A549 (cell line): ENCODE data around the gene NINL. TPM values are rescaled to one million over a fixed set of nuclear protein-coding genes. Genes with fewer than 3 reads are reported as not detected.
A peak's percentile ranks its signal among the peaks of the same experiment; 100 is the strongest.

ENCODE experiments used
- ATAC-seq, 2 experiments: fragments of 200-7000 bp in 1 of 2; fragments of >200 bp in 1 of 2; cut with Nextera tagmentation in 1 of 2; cut with Tn5 transposase in 1 of 2; 3 replicates each; pipeline versions ENCODE4 v1.8.0 to v1.9.1; 2018 to 2020; ENCODE audit warnings: mild to moderate bottlenecking in 1 of 2, moderate library complexity in 1 of 2
- CTCF ChIA-PET: fragments of 300-600 bp; sonication (Branson Sonifier 250); formaldehyde crosslinking; extraction: SDS; loops from one replicate; lab custom pipeline; 2021; ENCODE audit warnings: antibody characterized with exemption, inconsistent platforms; lab: Yijun Ruan, JAX
- POLR2A ChIA-PET: fragments of 350-600 bp; formaldehyde crosslinking; extraction: SDS; loops from one replicate; lab custom pipeline; 2021; ENCODE audit warnings: antibody characterized with exemption, inconsistent platforms; lab: Yijun Ruan, JAX
- DNase-seq, 2 experiments: peaks; one replicate each; pipeline versions ENCODE4 v3.0.0 to v3.0.0-alpha.2; 2011 to 2016; ENCODE audit warnings: low read depth in 1 of 2, low spot score in 1 of 2
- FAIRE-seq: peaks from 2 replicates; lab custom pipeline; 2011; peaks lifted over from hg19 to GRCh38; lab: Jason Lieb, UNC
- H3K27ac ChIP-seq, 2 experiments: fragments of >200 bp; sonication (Bioruptor Twin); formaldehyde crosslinking; 3 replicates each; pipeline ENCODE4 v1.5.1; 2016 to 2017
- H3K4me1 ChIP-seq: fragments of >200 bp; sonication (Bioruptor Twin); formaldehyde crosslinking; 3 replicates; pipeline ENCODE4 v1.6.1; 2016
- H3K4me2 ChIP-seq: fragments of >200 bp; sonication (Bioruptor Twin); formaldehyde crosslinking; 3 replicates; pipeline ENCODE4 v1.6.1; 2016
- H3K4me3 ChIP-seq: fragments of >200 bp; sonication (Bioruptor Twin); formaldehyde crosslinking; 3 replicates; pipeline ENCODE4 v1.5.1; 2016
- H3K9me3 ChIP-seq: fragments of >200 bp; sonication (Bioruptor Twin); formaldehyde crosslinking; 3 replicates; pipeline ENCODE4 v1.6.1; 2016
- CHD4 ChIP-seq: fragments of 200-600 bp; sonication (generic); IDR thresholded peaks from 2 replicates; pipeline ENCODE4 v1.6.1; 2016; ENCODE audit warnings: antibody characterized with exemption, mild to moderate bottlenecking, borderline replicate concordance
- EHMT2 ChIP-seq: fragments of 200-600 bp; sonication (generic); IDR thresholded peaks from 2 replicates; pipeline ENCODE4 v1.6.1; 2016; ENCODE audit warnings: antibody characterized with exemption, low read depth, mild to moderate bottlenecking, moderate library complexity
- FOXS1 ChIP-seq: fragments of 250-450 bp; sonication (Bioruptor Pico); IDR thresholded peaks from 2 replicates; pipeline ENCODE4 v1.5.0; 2020; ENCODE audit warnings: mild to moderate bottlenecking, moderate library complexity
- GATA3 ChIP-seq: IDR thresholded peaks from 2 replicates; pipeline ENCODE4 v1.6.1; 2012; ENCODE audit warnings: borderline replicate concordance
- HEYL ChIP-seq: fragments of 250-450 bp; sonication (Bioruptor Pico); IDR thresholded peaks from 2 replicates; pipeline ENCODE4 v1.8.0; 2021; ENCODE audit warnings: mild to moderate bottlenecking, moderate library complexity
- KDM5A ChIP-seq: fragments of 200-600 bp; sonication (generic); IDR thresholded peaks from 2 replicates; pipeline ENCODE4 v1.6.1; 2016; ENCODE audit warnings: antibody characterized with exemption, mild to moderate bottlenecking
- MAFK ChIP-seq: fragments of 450-650 bp; IDR thresholded peaks from 2 replicates; pipeline ENCODE4 v1.6.1; 2014; ENCODE audit not compliant: partially characterized antibody
- PHF8 ChIP-seq: fragments of 200-600 bp; sonication (generic); IDR thresholded peaks from 2 replicates; pipeline ENCODE4 v1.6.1; 2016; ENCODE audit warnings: low read depth, mild to moderate bottlenecking, antibody characterized with exemption, moderate library complexity, borderline replicate concordance
- POLR2AphosphoS2 ChIP-seq: conservative IDR thresholded peaks from 2 replicates; pipeline ENCODE4 v1.6.1; 2012; ENCODE audit warnings: low read length, improper control_type of control experiment, inconsistent platforms
- RARB ChIP-seq: fragments of 250-450 bp; sonication (Bioruptor Pico); IDR thresholded peaks from 2 replicates; pipeline ENCODE4 v1.8.0; 2021; ENCODE audit warnings: mild to moderate bottlenecking, moderate library complexity
- RNF2 ChIP-seq: fragments of 200-600 bp; sonication (generic); IDR thresholded peaks from 2 replicates; pipeline ENCODE4 v1.6.1; 2016; ENCODE audit warnings: low read depth, mild to moderate bottlenecking, antibody characterized with exemption, moderate library complexity, borderline replicate concordance
- SMC3 ChIP-seq: fragments of >200 bp; sonication (Bioruptor Twin); formaldehyde crosslinking; IDR thresholded peaks from 3 replicates; pipeline ENCODE4 v1.6.1; 2018; ENCODE audit warnings: inconsistent platforms
- ZFP36 ChIP-seq: fragments of 450-650 bp; IDR thresholded peaks from 2 replicates; pipeline ENCODE4 v1.6.1; 2014; ENCODE audit warnings: borderline replicate concordance; ENCODE audit not compliant: partially characterized antibody
- WGBS: methylation state at CpG from one replicate; pipeline ENCODE4 v1.1.6; 2017; ENCODE audit errors: missing lambda C conversion rate; 5-methylcytosine and 5-hydroxymethylcytosine counted together
- polyA plus RNA-seq, 4 experiments: library from polyadenylated mRNA; depleted of rRNA in 3 of 4; stranded (reverse); fragments of >200 nt; fragmentation: RNase III in 1 of 4; extraction: RNeasy Plus Mini Kit Qiagen cat#74134 plus additional on column Dnase treatment in 1 of 4; gene quantifications; 2 replicates in 3 of 4; 3 replicates in 1 of 4; pipeline ENCODE4 v1.2.3, GENCODE V29; 2011 to 2017
- TF ChIP-seq, protein P1 (sequence below): IDR thresholded peaks from 2 replicates; pipeline ENCODE4 v1.6.1; 2012
- TF ChIP-seq, protein P2 (sequence below): fragments of >200 bp; sonication (Bioruptor Twin); formaldehyde crosslinking; IDR thresholded peaks from 2 replicates; pipeline ENCODE4 v1.6.1; 2016
- TF ChIP-seq, protein P3 (sequence below): fragments of 450-650 bp; IDR thresholded peaks from 2 replicates; pipeline ENCODE4 v1.6.1; 2014; ENCODE audit warnings: antibody characterized with exemption
- TF ChIP-seq, protein P4 (sequence below): fragments of 200-600 bp; sonication (generic); IDR thresholded peaks from 2 replicates; pipeline ENCODE4 v1.6.1; 2016; ENCODE audit warnings: antibody characterized with exemption, mild to moderate bottlenecking, moderate library complexity
- TF ChIP-seq, protein P5 (sequence below): fragments of 250-450 bp; sonication (Bioruptor Pico); IDR thresholded peaks from 2 replicates; pipeline ENCODE4 v1.5.0; 2021; ENCODE audit warnings: mild to moderate bottlenecking, moderate library complexity, borderline replicate concordance

Gene NINL
- polyA plus RNA-seq, 2 of the 4 experiments (the other 2 are of a cell fraction), result 20.2 to 22.4 TPM

DNA sequence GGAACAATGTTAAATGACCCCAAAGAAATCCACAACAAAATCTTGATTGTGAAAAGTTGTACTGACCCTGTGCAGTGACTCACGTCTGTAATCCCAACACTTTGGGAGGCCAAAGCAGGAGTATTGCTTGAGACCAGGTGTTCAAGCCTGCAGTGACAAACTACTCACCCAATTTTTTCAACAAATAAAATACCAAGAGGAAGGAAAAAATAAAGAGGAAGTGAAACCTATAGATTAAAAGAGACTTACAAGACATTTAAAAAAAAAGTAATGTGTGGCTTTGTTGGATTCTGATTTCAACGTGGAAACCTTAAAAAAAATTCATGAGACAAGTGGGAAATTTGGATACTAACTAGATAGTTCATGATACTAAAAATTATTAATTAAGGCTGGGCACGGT is 146.0 kb downstream of the NINL start:
- no peak overlapping the region for H3K4me2 ChIP-seq
- WGBS, result 94% methylated on average over 3 of the region's 3 CpGs
- no peak overlapping the region for H3K27ac ChIP-seq
- TF ChIP-seq RNF2, result no peak
- TF ChIP-seq, protein P1, sequence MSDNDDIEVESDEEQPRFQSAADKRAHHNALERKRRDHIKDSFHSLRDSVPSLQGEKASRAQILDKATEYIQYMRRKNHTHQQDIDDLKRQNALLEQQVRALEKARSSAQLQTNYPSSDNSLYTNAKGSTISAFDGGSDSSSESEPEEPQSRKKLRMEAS, result no peak
- TF ChIP-seq, all 56 proteins: peak for 0
- H3K4me3 ChIP-seq, result no peak overlapping the region
- ChIA-PET POLR2A (no interaction called here), CTCF (interaction anchor here (1.3 kb wide), 1 partner anchor 40 kb away, joined by 3 read pairs; no protein-coding TSS in a partner anchor)
- H3K9me3 ChIP-seq, result no peaks in the 10 kb centered on the region
- DNase-seq, result no peak
- ATAC-seq, result no peak
- FAIRE-seq, result no peak
- H3K4me1 ChIP-seq, result peaks cover 8% of the 10 kb centered on the region; the same call in 1 of the 3 replicates

DNA sequence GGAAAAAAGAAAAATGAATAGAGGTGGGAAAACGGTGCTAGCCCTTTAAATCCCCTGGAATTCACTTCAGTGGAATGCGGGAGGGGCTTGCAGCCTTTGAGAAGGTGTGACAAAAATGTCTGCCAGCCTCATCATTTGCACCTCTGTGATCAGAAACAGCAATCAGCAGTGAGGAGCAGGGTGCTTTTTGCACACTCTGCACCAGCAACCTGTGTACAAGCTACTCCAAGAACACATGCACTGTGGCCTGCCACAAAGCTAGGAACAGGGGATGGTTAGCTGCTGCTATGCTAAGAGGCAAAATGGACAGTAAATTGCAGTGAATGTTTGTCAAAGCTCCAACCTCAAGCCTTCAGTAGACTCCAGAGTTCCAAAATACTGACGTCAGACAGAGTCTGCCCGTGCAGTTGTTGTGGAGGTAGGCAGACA is 148.2 kb downstream of the NINL start:
- ChIA-PET POLR2A (no interaction called here), CTCF (interaction anchor here (1.0 kb wide), 1 partner anchor 169 kb away, joined by 3 read pairs; no protein-coding TSS in a partner anchor)
- Histone ChIP-seq H3K4me3 (no peak overlapping the region), H3K4me1 (peaks cover 8% of the 10 kb centered on the region; the same call in 1 of the 3 replicates), H3K9me3 (no peaks in the 10 kb centered on the region), H3K4me2 (0 out of 3 replicates have a peak overlapping the region, but pooled peaks have one; percentile 6), H3K27ac (peak overlapping the region in 1 of 2 experiments; percentile 2; a peak in 1 of 6 replicates)
- TF ChIP-seq, protein P2, sequence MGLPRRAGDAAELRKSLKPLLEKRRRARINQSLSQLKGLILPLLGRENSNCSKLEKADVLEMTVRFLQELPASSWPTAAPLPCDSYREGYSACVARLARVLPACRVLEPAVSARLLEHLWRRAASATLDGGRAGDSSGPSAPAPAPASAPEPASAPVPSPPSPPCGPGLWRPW, result no peak
- TF ChIP-seq RARB (no peak), MAFK (no peak), FOXS1 (CRISPR knock-in tag) (no peak), POLR2AphosphoS2 (no peak), SMC3 (no peak)
- TF ChIP-seq, protein P3, sequence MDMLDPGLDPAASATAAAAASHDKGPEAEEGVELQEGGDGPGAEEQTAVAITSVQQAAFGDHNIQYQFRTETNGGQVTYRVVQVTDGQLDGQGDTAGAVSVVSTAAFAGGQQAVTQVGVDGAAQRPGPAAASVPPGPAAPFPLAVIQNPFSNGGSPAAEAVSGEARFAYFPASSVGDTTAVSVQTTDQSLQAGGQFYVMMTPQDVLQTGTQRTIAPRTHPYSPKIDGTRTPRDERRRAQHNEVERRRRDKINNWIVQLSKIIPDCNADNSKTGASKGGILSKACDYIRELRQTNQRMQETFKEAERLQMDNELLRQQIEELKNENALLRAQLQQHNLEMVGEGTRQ, result no peak
- TF ChIP-seq, protein P4, sequence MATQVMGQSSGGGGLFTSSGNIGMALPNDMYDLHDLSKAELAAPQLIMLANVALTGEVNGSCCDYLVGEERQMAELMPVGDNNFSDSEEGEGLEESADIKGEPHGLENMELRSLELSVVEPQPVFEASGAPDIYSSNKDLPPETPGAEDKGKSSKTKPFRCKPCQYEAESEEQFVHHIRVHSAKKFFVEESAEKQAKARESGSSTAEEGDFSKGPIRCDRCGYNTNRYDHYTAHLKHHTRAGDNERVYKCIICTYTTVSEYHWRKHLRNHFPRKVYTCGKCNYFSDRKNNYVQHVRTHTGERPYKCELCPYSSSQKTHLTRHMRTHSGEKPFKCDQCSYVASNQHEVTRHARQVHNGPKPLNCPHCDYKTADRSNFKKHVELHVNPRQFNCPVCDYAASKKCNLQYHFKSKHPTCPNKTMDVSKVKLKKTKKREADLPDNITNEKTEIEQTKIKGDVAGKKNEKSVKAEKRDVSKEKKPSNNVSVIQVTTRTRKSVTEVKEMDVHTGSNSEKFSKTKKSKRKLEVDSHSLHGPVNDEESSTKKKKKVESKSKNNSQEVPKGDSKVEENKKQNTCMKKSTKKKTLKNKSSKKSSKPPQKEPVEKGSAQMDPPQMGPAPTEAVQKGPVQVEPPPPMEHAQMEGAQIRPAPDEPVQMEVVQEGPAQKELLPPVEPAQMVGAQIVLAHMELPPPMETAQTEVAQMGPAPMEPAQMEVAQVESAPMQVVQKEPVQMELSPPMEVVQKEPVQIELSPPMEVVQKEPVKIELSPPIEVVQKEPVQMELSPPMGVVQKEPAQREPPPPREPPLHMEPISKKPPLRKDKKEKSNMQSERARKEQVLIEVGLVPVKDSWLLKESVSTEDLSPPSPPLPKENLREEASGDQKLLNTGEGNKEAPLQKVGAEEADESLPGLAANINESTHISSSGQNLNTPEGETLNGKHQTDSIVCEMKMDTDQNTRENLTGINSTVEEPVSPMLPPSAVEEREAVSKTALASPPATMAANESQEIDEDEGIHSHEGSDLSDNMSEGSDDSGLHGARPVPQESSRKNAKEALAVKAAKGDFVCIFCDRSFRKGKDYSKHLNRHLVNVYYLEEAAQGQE, result no peak
- ATAC-seq (peak; percentile 24 to 58; a peak in 4 of 6 replicates), DNase-seq (no peak), FAIRE-seq (no peak)
- WGBS, result 62% methylated on average over 4 of the region's 4 CpGs

DNA sequence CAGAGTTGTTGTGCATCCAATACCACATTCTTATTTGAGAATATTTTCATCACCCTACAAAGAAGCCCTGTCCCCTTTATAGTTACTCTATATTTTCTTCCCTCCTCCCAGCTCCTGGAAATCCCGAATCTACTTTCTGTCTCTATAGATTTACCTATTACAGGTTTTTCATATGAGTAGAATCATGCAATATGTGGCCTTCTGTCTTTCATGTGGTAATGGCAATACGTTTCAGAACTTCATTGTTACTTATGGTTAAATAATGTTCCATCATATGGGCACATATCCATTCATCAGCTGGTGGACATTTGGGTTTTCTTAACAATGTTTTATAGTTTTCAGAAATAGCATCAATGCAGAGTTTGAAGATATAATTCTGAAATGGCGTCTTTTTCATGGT is 160.8 kb downstream of the NINL start:
- TF ChIP-seq CHD4, result no peak
- TF ChIP-seq, protein P5, sequence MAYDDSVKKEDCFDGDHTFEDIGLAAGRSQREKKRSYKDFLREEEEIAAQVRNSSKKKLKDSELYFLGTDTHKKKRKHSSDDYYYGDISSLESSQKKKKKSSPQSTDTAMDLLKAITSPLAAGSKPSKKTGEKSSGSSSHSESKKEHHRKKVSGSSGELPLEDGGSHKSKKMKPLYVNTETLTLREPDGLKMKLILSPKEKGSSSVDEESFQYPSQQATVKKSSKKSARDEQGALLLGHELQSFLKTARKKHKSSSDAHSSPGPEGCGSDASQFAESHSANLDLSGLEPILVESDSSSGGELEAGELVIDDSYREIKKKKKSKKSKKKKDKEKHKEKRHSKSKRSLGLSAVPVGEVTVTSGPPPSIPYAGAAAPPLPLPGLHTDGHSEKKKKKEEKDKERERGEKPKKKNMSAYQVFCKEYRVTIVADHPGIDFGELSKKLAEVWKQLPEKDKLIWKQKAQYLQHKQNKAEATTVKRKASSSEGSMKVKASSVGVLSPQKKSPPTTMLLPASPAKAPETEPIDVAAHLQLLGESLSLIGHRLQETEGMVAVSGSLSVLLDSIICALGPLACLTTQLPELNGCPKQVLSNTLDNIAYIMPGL (CRISPR knock-in tag), result no peak
- no peak for TF ChIP-seq KDM5A
- no peak for TF ChIP-seq HEYL (CRISPR knock-in tag)
- no peak for TF ChIP-seq GATA3
- TF ChIP-seq, protein P2, result no peak
- no peak for TF ChIP-seq ZFP36
- TF ChIP-seq RNF2, result no peak
- TF ChIP-seq PHF8, result no peak
- no peak for TF ChIP-seq EHMT2
- no peak for TF ChIP-seq SMC3
- no peak overlapping the region for H3K27ac ChIP-seq
- DNase-seq, result no peak
- POLR2A ChIA-PET, result no interaction called here
- FAIRE-seq, result peak; percentile 77
- no peak overlapping the region for H3K4me3 ChIP-seq
- no peaks in the 10 kb centered on the region for H3K4me1 ChIP-seq
- CTCF ChIA-PET, result interaction anchor here (1.3 kb wide), 1 partner anchor 26 kb away, joined by 3 read pairs; no protein-coding TSS in a partner anchor
- no peak for ATAC-seq
- WGBS, result 86% methylated on average over 3 of the region's 3 CpGs
- no peaks in the 10 kb centered on the region for H3K9me3 ChIP-seq
- no peak overlapping the region for H3K4me2 ChIP-seq
